ENCODE results near the gene ABCC4.

Gene ABCC4

DNA sequence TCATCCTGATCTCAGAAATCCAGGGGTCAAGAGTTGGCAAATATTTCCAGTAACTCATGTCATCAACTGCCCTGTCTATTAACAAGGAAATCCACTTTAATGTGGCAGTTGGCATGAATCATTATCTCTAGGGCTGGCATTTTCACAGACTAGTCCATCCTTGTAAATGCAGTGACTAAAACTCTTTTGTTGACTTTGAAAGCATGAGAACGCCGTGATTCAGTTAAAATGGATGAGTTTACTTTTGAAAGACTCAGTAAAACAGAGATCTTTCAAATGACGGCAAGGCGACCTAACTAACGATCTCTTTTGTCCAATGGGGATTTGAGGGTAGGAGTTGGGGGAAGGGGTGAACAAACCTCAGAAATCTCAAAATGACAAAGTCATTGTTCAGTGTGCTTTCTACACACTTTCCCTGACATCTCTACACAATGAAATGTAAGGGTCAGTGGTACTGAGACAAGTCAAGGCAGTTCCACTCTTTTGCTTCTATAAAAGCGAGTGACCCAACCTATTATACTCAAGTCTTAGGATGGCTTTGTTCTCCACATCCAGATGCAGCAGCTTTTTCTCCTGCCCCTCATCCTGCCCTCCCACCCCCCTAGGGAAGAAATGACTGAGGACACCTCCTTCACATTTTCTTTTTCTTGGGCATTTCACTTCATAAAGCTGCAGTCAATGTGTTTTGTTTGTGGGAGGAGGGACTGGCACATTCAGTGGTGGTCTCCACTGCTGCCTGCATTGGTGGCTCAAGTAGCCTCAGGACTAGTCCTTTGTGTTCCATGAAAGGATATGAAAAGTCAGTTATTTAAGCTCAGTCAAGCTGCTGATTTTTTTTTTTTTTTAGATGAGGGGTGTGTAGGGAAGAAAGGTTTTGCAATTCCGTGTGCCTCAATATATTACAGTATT lies 200.5 kb downstream of the ABCC4 start:
- H3K36me3 ChIP-seq (ENCODE audit: control insufficient read depth, low read length) = no peaks in the 10 kb centered on the region; the same call in 1 of the 2 replicates
- TF ChIP-seq EZH2phosphoT487 (IDR thresholded peaks at IDR 0.05; ENCODE audit: borderline replicate concordance, low read length) = no peak
- TF ChIP-seq, protein P1, sequence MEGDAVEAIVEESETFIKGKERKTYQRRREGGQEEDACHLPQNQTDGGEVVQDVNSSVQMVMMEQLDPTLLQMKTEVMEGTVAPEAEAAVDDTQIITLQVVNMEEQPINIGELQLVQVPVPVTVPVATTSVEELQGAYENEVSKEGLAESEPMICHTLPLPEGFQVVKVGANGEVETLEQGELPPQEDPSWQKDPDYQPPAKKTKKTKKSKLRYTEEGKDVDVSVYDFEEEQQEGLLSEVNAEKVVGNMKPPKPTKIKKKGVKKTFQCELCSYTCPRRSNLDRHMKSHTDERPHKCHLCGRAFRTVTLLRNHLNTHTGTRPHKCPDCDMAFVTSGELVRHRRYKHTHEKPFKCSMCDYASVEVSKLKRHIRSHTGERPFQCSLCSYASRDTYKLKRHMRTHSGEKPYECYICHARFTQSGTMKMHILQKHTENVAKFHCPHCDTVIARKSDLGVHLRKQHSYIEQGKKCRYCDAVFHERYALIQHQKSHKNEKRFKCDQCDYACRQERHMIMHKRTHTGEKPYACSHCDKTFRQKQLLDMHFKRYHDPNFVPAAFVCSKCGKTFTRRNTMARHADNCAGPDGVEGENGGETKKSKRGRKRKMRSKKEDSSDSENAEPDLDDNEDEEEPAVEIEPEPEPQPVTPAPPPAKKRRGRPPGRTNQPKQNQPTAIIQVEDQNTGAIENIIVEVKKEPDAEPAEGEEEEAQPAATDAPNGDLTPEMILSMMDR (IDR thresholded peaks at IDR 0.05; ENCODE audit: low read depth, low read length, poor library complexity, severe bottlenecking) = no peak
- H3K9me3 ChIP-seq (ENCODE audit: control insufficient read depth, insufficient read depth, low read length) = peaks cover 3% of the 10 kb centered on the region; the same call in 1 of the 2 replicates
- H3K4me2 ChIP-seq (ENCODE audit: low read length) = no peak overlapping the region
- no peaks in the 10 kb centered on the region for H4K20me1 ChIP-seq (ENCODE audit: control insufficient read depth, insufficient read depth, low read depth, low read length)
- H3F3A ChIP-seq (ENCODE audit: control insufficient read depth, insufficient read depth) = no peaks in the 10 kb centered on the region
- H3K27me3 ChIP-seq (ENCODE audit: control insufficient read depth, low read length) = no peaks in the 10 kb centered on the region
- H3K9me2 ChIP-seq (replicated peaks; ENCODE audit: control insufficient read depth, low read length) = no peaks in the 10 kb centered on the region
- no peaks in the 10 kb centered on the region for H3K79me2 ChIP-seq (ENCODE audit: control insufficient read depth, low read length)
- H3K4me3 ChIP-seq (ENCODE audit: low read length) = no peak overlapping the region
- no peak overlapping the region for H3K27ac ChIP-seq (ENCODE audit: low read depth, low read length)
- no peaks in the 10 kb centered on the region for H3K4me1 ChIP-seq (ENCODE audit: control insufficient read depth, low read length)

DNA sequence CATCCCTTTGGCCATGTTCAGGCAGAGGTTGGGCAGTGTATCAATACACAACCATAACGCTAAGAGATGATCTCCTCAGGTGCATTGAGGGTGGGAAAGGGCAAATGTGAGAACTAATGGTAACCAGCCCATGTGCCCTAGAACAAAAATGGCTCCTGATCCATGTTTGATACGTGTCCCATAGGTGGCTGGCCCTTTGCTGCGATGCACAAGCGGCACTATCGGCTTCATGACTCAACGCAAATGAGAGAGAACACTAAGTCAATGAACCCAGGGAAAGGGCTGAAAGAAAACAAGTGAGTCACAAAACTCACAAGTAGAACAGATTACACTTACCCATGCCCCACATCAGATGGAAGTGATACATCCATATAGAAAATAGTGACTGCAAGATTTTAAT lies 201.7 kb downstream of the ABCC4 start:
- Histone ChIP-seq H3K79me2 (ENCODE audit: control insufficient read depth, low read length) (no peaks in the 10 kb centered on the region), H3K9me2 (replicated peaks; ENCODE audit: control insufficient read depth, low read length) (no peaks in the 10 kb centered on the region), H3K27ac (ENCODE audit: low read depth, low read length) (no peak overlapping the region), H3K4me3 (ENCODE audit: low read length) (no peak overlapping the region), H4K20me1 (ENCODE audit: control insufficient read depth, insufficient read depth, low read depth, low read length) (no peaks in the 10 kb centered on the region), H3K27me3 (ENCODE audit: control insufficient read depth, low read length) (no peaks in the 10 kb centered on the region), H3K9me3 (ENCODE audit: control insufficient read depth, insufficient read depth, low read length) (peaks cover 3% of the 10 kb centered on the region; the same call in 1 of the 2 replicates), H3K4me2 (ENCODE audit: low read length) (no peak overlapping the region), H3K4me1 (ENCODE audit: control insufficient read depth, low read length) (no peaks in the 10 kb centered on the region), H3F3A (ENCODE audit: control insufficient read depth, insufficient read depth) (no peaks in the 10 kb centered on the region), H3K36me3 (ENCODE audit: control insufficient read depth, low read length) (no peaks in the 10 kb centered on the region; the same call in 1 of the 2 replicates)
- TF ChIP-seq, protein P1 (IDR thresholded peaks at IDR 0.05; ENCODE audit: low read depth, low read length, poor library complexity, severe bottlenecking) = no peak
- TF ChIP-seq EZH2phosphoT487 (IDR thresholded peaks at IDR 0.05; ENCODE audit: borderline replicate concordance, low read length) = no peak

DNA sequence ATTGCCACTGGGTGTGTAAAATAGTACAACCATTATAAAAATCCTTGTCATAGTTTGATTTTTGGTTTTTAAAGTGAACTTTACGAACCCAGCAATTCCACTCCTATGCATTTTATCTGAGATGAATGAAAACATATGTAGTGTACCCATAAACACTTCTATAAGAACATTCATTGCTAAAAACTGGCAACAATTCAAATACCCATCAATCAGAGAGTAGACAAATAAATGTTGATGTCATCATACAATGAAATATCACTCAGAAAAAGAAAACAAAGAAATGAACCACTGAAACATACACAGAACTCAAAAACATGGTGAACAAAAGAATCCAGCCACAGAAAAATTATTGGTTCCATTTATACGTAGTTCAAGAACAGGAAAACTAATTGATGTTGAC lies 202.3 kb downstream of the ABCC4 start:
- H3K36me3 ChIP-seq (ENCODE audit: control insufficient read depth, low read length) = no peaks in the 10 kb centered on the region; the same call in 1 of the 2 replicates
- H3K9me3 ChIP-seq (ENCODE audit: control insufficient read depth, insufficient read depth, low read length) = peaks cover 3% of the 10 kb centered on the region; the same call in 1 of the 2 replicates
- H3K27me3 ChIP-seq (ENCODE audit: control insufficient read depth, low read length) = no peaks in the 10 kb centered on the region
- TF ChIP-seq, protein P1 (IDR thresholded peaks at IDR 0.05; ENCODE audit: low read depth, low read length, poor library complexity, severe bottlenecking) = no peak
- no peak for TF ChIP-seq EZH2phosphoT487 (IDR thresholded peaks at IDR 0.05; ENCODE audit: borderline replicate concordance, low read length)
- no peak overlapping the region for H3K27ac ChIP-seq (ENCODE audit: low read depth, low read length)
- H3K4me2 ChIP-seq (ENCODE audit: low read length) = no peak overlapping the region
- H4K20me1 ChIP-seq (ENCODE audit: control insufficient read depth, insufficient read depth, low read depth, low read length) = no peaks in the 10 kb centered on the region
- H3K4me3 ChIP-seq (ENCODE audit: low read length) = no peak overlapping the region
- H3K4me1 ChIP-seq (ENCODE audit: control insufficient read depth, low read length) = no peaks in the 10 kb centered on the region
- no peaks in the 10 kb centered on the region for H3K9me2 ChIP-seq (replicated peaks; ENCODE audit: control insufficient read depth, low read length)
- H3F3A ChIP-seq (ENCODE audit: control insufficient read depth, insufficient read depth) = no peaks in the 10 kb centered on the region
- H3K79me2 ChIP-seq (ENCODE audit: control insufficient read depth, low read length) = no peaks in the 10 kb centered on the region
